Peyer's patch (tissue), 4 donors: ENCODE results near the gene TPCN2.

Source experiments
- CTCF ChIP-seq, 6 experiments: fragments of 450-650 bp in 4 of 6; fragments of 200-600 bp in 2 of 6; sonication (generic) in 1 of 6; IDR thresholded peaks; one replicate each; pipeline ENCODE4 v1.5.1; 2017 to 2019; ENCODE audit warnings: antibody characterized with exemption in 6 of 6, mild to moderate bottlenecking in 3 of 6, moderate library complexity in 1 of 6
- POLR2A ChIP-seq, 2 donors: fragments of 450-650 bp; IDR thresholded peaks; one replicate each; pipeline ENCODE4 v1.5.1; 2017; ENCODE audit warnings: antibody characterized with exemption in 2 of 2, mild to moderate bottlenecking in 2 of 2, moderate library complexity in 2 of 2

- no peak for TF ChIP-seq CTCF (IDR thresholded peaks at IDR 0.05)
- no peak for TF ChIP-seq POLR2A (IDR thresholded peaks at IDR 0.05)
Measured at GRCh38 chr11:69071956-69072355, 23.2 kb downstream of the TPCN2 start.
